IPS-20b (cell line): ENCODE data around the gene ADARB2.

Experiments used
- H3K27ac ChIP-seq: one replicate; pipeline ENCODE4 v1.5.1; 2013; ENCODE audit warnings: low read length
- H3K27me3 ChIP-seq: 2 replicates; pipeline ENCODE4 v1.6.1; 2013; ENCODE audit warnings: mild to moderate bottlenecking, low read length, inconsistent platforms; ENCODE audit not compliant: insufficient read depth
- H3K36me3 ChIP-seq: 2 replicates; pipeline ENCODE4 v1.6.1; 2013; ENCODE audit warnings: low read depth, mild to moderate bottlenecking, inconsistent platforms, low read length, moderate library complexity; ENCODE audit not compliant: insufficient read depth
- H3K4me1 ChIP-seq: 2 replicates; pipeline ENCODE4 v1.6.1; 2013; ENCODE audit warnings: mild to moderate bottlenecking, control low read depth, inconsistent platforms, low read length, moderate library complexity; ENCODE audit not compliant: insufficient read depth
- H3K4me3 ChIP-seq: 2 replicates; pipeline ENCODE4 v1.5.1; 2013; ENCODE audit warnings: mild to moderate bottlenecking, low read length, inconsistent platforms
- H3K9ac ChIP-seq: 2 replicates; pipeline ENCODE4 v1.6.1; 2013; ENCODE audit warnings: low read depth, mild to moderate bottlenecking, inconsistent platforms, low read length, moderate library complexity
- H3K9me3 ChIP-seq: 2 replicates; pipeline ENCODE4 v1.6.1; 2013; ENCODE audit warnings: mild to moderate bottlenecking, low read depth, low read length, inconsistent platforms; ENCODE audit not compliant: insufficient read depth

The ADARB2 gene

DNA sequence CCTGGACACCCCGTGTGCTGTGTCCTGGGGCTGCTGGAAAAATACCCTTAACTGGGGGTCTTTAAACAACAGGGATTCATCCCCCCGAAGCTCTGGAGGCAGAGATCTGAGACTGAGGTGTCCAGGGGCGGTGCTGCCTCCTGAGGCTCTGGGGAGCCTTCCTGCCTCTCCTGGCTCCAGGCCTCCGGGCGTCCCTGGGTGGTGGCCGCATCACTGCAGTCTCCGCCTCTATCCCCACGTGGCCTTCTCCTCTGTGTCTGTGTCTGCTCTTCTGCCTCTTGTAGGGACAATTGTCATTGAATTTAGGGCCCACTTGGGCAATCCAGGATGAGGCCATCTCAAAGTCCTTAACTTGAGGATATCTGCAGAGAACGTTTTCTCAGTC is 464.6 kb downstream of the ADARB2 start:
- no peaks in the 10 kb centered on the region for H3K9me3 ChIP-seq
- no peak overlapping the region for H3K27ac ChIP-seq
- no peak overlapping the region for H3K4me3 ChIP-seq
- H3K36me3 ChIP-seq: no peaks in the 10 kb centered on the region
- no peak overlapping the region for H3K9ac ChIP-seq
- no peaks in the 10 kb centered on the region for H3K27me3 ChIP-seq
- H3K4me1 ChIP-seq: no peaks in the 10 kb centered on the region

DNA sequence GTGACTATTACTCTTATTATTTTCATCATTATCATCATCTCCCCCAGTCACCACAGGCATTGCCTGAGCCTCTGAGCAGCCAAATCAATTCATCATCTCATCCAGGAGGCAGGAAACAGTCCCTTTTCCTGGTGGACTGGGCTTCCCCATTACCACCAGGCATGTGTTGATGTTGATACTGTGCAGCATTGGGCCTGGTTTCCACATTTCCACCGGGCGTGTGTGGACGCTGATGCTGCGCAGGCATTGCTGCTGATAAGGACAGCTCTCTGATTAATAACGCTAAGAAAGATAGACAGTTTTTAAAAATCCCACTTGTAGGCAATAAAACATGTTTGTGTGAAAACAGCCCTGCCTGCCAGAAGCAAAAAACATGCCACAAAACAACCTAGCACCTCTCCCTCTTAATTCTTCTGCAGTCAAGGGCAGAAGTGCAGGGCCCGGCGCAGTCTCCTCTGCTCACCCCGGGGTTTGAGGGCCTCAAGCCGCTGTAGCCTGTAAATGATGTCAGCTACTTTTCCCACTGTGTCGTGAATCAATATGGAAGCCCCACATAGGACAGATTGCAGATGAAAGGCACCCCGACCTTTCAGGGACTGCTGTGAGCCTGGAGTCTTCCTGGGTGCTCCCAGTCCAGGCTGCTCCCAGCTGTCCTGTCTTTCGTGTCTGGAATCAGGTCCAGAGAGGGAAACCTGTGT is 465.1 kb downstream of the ADARB2 start:
- Histone ChIP-seq H3K36me3 (no peaks in the 10 kb centered on the region), H3K27ac (no peak overlapping the region), H3K9ac (no peak overlapping the region), H3K4me1 (no peaks in the 10 kb centered on the region), H3K9me3 (no peaks in the 10 kb centered on the region), H3K4me3 (no peak overlapping the region), H3K27me3 (no peaks in the 10 kb centered on the region)

DNA sequence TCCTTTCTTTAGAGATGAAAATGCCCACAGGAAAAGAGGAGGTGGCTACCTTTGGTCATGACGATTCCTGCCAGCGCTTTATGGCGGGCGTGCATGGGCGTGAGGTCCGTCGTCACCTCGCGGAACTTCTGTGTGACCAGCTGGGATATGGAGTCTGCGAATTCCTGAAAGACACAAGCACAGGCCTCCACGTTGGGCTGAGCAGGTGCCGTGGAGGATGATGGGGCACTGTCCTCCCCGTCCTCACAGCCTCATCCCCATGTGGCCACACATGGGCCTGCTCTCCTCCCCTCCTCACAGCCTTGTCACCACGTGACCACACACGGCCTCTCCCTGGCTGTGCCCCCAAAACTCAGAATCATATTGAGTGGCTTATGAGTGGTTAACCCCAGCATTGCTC is 466.4 kb downstream of the ADARB2 start:
- H3K27me3 ChIP-seq: no peaks in the 10 kb centered on the region
- no peak overlapping the region for H3K27ac ChIP-seq
- no peak overlapping the region for H3K9ac ChIP-seq
- H3K4me1 ChIP-seq: no peaks in the 10 kb centered on the region
- H3K36me3 ChIP-seq: no peaks in the 10 kb centered on the region
- no peak overlapping the region for H3K4me3 ChIP-seq
- no peaks in the 10 kb centered on the region for H3K9me3 ChIP-seq

DNA sequence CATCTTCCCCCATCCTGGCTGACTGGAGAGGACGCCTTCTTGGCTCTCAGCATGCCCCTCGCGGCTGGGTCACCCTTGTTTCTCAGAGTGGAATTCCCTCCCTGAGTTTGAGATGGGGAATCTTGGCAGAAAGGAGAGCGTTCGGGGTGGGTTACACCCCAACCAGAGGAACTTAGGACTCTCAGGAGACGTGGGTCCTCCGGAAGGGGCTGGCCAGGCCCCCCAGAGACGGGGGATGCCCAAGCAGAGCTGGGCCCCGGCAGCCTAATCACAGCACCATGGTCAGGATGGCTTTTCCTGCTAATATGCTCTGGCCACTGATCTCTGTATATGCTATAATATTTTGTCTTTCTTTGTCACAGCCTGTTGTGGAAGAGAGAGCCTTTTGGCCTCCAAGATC is 466.8 kb downstream of the ADARB2 start:
- no peak overlapping the region for H3K9ac ChIP-seq
- no peak overlapping the region for H3K4me3 ChIP-seq
- H3K9me3 ChIP-seq: no peaks in the 10 kb centered on the region
- no peak overlapping the region for H3K27ac ChIP-seq
- no peaks in the 10 kb centered on the region for H3K36me3 ChIP-seq
- H3K4me1 ChIP-seq: no peaks in the 10 kb centered on the region
- no peaks in the 10 kb centered on the region for H3K27me3 ChIP-seq

DNA sequence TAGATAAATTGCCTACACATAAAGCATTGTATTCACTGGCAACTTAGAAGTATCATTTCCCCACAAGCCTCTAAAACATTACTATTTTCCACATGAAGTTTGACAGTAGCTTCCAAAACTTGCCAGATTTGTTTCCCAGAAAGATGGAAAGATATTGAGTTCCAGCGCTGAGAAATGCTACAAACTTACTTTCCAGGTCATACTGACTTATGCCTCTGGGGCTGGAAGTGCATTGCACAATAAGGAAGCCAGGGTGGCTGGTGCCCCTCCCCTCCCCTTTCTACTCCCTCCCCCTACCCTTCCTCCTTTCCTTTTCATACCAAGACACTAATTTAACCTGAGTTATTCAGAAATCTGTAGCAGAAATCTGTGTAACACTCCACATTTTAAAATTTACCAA is 468.5 kb downstream of the ADARB2 start:
- Histone ChIP-seq H3K27ac (no peak overlapping the region), H3K9ac (no peak overlapping the region), H3K9me3 (no peaks in the 10 kb centered on the region), H3K36me3 (no peaks in the 10 kb centered on the region), H3K4me1 (no peaks in the 10 kb centered on the region), H3K4me3 (no peak overlapping the region), H3K27me3 (no peaks in the 10 kb centered on the region)

DNA sequence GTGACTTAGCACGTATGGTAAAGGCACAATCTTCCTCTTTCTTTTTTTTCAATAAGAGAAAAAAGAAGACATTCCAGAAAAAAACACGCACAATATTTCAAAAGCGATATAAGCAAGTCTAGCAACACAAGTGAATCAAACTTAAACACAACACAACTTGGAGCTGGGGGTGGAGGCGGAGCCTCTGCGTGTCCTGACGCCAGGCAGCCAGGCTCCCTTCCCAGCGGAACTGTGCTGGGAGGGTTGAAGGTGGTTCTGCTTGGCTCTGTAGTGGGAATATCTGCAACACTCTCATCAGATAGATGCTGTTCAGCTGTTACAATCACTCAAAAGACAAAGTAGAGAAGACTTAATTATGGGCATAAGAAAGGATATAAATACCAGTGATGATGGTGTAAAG is 469.8 kb downstream of the ADARB2 start:
- Histone ChIP-seq H3K4me1 (no peaks in the 10 kb centered on the region), H3K27me3 (no peaks in the 10 kb centered on the region), H3K9me3 (no peaks in the 10 kb centered on the region), H3K9ac (no peak overlapping the region), H3K36me3 (no peaks in the 10 kb centered on the region), H3K4me3 (no peak overlapping the region), H3K27ac (no peak overlapping the region)

DNA sequence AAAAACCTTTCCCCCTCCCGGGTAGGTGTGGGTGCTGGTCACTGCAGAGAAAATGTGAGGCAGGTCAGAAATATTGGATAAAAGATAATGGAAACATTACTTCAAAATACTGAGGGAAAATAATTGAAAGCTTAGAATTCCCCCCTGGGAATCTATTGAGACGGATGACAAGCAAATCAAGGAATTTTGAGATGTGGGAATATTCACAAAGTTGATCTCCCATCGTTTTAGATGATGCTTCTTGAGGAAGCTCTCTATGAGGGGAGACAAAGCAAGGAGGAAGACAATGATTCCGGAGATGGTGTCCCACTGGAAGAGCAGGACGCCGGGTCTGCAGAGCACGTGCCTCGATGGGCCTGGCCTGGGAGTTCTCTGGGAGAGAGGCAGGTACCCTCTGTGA is 470.2 kb downstream of the ADARB2 start:
- H3K9me3 ChIP-seq: no peaks in the 10 kb centered on the region
- no peak overlapping the region for H3K27ac ChIP-seq
- no peak overlapping the region for H3K4me3 ChIP-seq
- H3K36me3 ChIP-seq: no peaks in the 10 kb centered on the region
- H3K9ac ChIP-seq: no peak overlapping the region
- H3K4me1 ChIP-seq: no peaks in the 10 kb centered on the region
- H3K27me3 ChIP-seq: no peaks in the 10 kb centered on the region

DNA sequence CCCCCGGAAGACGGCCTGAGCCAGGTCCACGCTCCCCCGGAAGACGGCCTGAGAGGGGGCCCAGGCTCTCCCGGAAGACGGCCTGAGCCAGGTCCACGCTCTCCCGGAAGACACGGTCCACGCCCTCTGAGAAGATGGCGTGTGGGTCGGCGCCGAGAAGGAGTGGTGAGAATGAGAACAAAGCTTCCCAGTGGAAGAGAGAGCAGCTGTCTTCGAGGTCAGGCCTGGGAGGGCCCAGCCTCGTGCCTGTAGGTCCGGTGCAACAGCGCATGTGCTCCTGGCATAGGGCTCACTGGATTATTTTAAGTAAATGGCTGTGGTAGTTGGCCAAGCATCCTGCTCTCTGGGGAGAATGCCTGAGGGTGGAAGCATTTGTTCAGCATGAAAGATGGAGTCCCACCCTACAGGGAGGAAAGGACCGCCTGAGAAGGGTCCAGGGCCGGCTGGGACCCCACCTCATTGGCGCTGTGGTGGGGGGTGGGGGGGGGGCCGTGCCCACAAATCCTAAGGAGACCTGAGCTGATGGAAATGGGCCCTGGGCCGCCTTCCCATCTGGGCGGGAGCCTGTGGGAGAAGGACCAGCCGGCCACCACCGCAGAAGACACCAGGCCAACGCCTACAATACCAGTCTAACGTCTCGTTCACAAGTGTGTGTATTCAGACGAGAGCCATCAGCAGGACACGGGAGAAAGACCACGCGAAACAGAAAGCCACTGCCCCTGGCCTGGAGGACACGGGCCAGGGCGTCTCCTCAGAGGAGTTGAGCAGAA is 471.1 kb downstream of the ADARB2 start:
- Histone ChIP-seq H3K27ac (no peak overlapping the region), H3K4me3 (no peak overlapping the region), H3K36me3 (no peaks in the 10 kb centered on the region), H3K9me3 (no peaks in the 10 kb centered on the region), H3K27me3 (no peaks in the 10 kb centered on the region), H3K9ac (no peak overlapping the region), H3K4me1 (no peaks in the 10 kb centered on the region)

DNA sequence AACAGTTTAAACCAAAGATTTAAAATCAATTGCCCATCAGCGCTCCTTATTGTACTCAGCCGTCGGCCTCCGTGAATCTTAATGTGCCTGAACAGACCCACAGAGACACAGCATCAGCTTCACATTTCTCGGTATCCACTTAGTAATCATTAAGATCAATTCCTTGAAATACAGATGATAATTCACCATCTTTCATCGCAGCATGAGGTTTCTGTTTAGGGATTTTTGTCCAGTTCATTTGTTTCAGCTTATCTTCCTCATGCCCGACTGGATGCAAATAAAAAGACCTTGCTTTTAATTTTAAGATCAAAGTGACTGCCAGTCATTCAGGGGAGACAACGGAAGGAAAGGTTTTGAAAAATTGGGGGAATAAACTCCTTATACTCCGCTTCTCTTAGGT is 473.3 kb downstream of the ADARB2 start:
- H3K4me3 ChIP-seq: no peak overlapping the region
- no peaks in the 10 kb centered on the region for H3K4me1 ChIP-seq
- H3K27me3 ChIP-seq: no peaks in the 10 kb centered on the region
- no peak overlapping the region for H3K9ac ChIP-seq
- H3K36me3 ChIP-seq: no peaks in the 10 kb centered on the region
- H3K9me3 ChIP-seq: no peaks in the 10 kb centered on the region
- no peak overlapping the region for H3K27ac ChIP-seq

DNA sequence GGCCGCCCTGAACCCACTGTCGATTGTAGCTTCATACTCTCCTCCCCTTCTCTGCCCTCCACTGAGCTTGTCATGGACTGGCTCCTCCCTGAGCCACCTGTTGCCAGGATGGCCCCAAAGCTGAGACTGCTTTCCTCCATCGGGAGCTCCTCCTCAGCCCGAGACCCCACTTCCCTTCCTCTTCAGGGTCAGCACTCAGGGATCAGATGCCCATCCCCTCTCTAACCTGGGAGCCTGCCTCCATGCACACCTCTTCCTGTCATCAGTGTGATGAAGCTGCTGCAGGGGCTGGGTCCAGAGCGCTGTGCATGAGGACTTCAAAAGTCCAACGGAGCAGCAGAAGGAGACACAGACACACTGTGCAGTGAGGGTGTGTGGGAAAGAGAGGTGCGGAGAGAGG is 480.1 kb downstream of the ADARB2 start:
- no peak overlapping the region for H3K27ac ChIP-seq
- no peaks in the 10 kb centered on the region for H3K4me1 ChIP-seq
- H3K9ac ChIP-seq: no peak overlapping the region
- H3K27me3 ChIP-seq: peaks cover 4% of the 10 kb centered on the region; the same call in 1 of the 2 replicates
- H3K36me3 ChIP-seq: no peaks in the 10 kb centered on the region
- no peak overlapping the region for H3K4me3 ChIP-seq
- H3K9me3 ChIP-seq: no peaks in the 10 kb centered on the region

DNA sequence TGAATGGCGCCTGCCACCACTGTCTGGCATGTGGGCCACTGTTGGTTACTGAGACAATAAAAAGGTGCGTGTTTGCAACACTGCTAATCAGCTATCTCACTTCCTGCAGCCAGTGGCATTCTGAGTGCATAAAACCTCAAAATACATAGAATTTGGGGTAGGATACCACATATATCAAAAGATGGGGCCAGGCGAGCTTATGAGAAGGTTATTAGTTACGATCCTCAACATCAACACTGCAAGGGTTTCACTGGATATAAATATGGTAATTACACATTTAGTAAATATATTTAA is 480.9 kb downstream of the ADARB2 start:
- peaks cover 4% of the 10 kb centered on the region; the same call in 1 of the 2 replicates for H3K27me3 ChIP-seq
- no peaks in the 10 kb centered on the region for H3K4me1 ChIP-seq

DNA sequence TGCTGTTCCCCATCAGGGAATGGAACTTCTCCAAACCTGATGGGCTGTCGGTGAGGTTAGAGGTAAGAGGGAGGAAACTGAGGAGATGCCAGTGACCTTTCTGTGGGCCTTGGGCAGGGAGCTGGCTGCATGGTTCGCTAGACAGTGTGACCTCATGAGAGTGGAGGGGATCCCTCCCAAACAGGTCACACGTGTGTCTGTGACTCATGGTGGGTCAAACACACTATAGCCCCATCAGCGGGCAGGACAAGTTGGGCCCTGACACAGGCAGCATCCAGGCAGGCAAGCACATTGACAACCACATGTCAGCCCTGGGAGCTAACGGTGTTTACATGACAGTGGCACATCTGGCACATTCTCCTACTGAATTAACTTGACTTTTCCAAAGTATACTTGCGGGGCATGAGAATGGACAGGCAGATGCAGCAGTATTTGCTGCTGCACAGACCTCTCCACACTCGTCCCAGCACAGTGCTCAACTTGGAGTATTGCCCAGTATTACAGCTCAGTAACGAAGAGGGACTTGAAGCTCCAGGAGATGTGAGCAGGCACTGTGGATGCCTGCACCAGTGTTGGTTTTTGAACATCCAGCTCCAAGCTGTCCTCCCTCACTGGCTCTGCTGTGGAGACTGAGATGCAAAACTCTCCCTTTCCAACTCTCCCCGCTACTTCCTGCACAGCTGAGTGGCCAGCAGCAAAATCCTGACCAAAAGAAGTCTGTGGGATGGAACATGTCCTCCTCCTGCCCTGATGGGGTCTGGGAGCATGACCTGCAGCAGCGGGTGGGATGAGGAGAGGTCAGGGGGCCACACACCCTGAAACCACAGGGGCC is 481.5 kb downstream of the ADARB2 start:
- H3K36me3 ChIP-seq: no peaks in the 10 kb centered on the region
- no peak overlapping the region for H3K4me3 ChIP-seq
- no peaks in the 10 kb centered on the region for H3K4me1 ChIP-seq
- H3K9ac ChIP-seq: no peak overlapping the region
- H3K27ac ChIP-seq: no peak overlapping the region
- peaks cover 4% of the 10 kb centered on the region; the same call in 1 of the 2 replicates for H3K27me3 ChIP-seq
- no peaks in the 10 kb centered on the region for H3K9me3 ChIP-seq

More for the DNA sequence above, 480.9 kb downstream of the ADARB2 start:
- Histone ChIP-seq H3K9me3 (no peaks in the 10 kb centered on the region), H3K4me3 (no peak overlapping the region), H3K9ac (no peak overlapping the region), H3K27ac (no peak overlapping the region), H3K36me3 (no peaks in the 10 kb centered on the region)
